ENCODE results near the gene ARRDC1.
"Not testable (repeated sequence)": the region's sequence is repeated elsewhere in the genome, so short reads cannot be mapped to it uniquely, and the experiment has no call there.

Gene ARRDC1

DNA sequence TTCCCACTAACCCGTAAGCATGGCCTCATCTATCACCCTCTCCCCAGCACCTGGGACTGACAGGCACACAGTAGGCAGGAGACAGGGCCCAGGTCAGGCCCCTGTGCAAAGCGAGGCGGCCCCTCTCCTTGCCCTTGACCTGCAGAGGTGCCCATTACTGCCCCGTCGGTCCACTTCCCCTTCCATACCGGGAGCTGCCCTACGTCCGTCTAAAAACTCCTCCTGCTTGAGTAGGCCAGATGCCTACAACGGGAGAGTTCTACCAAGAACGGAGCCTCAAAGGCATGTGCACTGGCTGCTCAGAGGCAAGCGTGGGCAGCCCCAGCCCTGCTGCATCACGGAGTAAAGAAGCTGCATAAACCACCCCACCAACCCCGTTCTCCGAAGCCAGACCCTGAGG, 22.1 kb upstream of the ARRDC1 start:
- in situ Hi-C loops (cut with MboI; ENCODE audit: low sequenced_read_pairs) = no loop called here

DNA sequence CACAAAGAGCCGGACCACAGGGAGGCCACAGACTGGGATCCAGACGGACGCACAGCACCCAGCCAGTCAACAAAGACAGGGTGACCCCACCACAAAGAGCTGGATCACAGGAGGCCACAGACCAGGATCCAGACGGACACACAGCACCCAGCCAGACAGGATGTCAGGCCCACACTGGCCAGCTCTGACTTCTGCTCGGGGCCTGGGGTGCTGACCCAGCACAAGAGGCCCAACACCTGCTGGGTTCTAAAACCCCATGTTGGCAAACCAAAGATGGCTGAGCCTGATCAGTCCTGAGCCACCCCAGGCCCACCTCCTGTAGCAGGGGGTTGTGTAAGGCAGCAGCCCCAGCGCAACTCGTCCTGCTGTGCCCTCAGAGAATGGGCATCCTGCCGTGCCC, 21.5 kb upstream of the ARRDC1 start:
- in situ Hi-C loops (cut with MboI; ENCODE audit: low sequenced_read_pairs) = no loop called here

DNA sequence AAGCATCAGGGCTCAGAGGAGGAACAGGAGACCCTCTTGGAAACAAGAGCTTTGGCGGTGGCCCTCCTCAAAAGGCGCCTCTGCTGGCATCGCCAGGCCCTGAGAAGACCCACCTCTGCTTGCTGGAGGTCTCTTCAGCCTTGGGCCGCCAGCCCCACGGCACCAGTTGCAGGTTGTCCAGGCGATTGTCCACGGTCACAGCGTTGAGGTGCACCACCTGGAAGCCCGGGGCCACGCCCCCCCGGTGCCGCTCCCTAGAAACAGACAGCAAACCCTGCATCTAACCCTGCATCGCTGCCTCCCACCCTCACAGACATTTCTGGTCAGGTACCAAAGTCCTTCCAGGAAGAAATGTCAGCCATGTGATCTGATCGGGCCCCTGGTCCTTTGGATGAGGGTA, 18.6 kb upstream of the ARRDC1 start:
- in situ Hi-C loops (cut with MboI; ENCODE audit: low sequenced_read_pairs) = no loop called here

DNA sequence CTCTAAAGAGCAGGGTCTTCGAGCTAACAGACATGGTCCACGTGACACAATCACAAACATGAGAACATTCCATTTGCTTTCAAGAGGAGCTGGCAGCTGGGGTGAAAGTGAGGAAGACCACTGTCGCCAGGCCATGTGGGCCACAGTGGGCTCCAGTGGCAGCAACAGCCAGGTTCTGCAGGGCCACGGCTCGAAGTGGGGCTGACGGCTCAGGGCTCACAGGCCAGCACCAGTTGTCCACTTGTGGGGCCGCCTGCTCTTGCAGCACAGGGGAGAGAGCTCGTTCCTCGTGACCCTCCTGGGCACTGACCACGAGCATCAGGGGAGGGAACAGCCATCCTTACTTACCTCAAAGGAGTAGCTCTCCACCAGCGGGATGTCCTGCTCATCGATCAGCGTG, 17.2 kb upstream of the ARRDC1 start:
- in situ Hi-C loops (cut with MboI; ENCODE audit: low sequenced_read_pairs) = no loop called here

DNA sequence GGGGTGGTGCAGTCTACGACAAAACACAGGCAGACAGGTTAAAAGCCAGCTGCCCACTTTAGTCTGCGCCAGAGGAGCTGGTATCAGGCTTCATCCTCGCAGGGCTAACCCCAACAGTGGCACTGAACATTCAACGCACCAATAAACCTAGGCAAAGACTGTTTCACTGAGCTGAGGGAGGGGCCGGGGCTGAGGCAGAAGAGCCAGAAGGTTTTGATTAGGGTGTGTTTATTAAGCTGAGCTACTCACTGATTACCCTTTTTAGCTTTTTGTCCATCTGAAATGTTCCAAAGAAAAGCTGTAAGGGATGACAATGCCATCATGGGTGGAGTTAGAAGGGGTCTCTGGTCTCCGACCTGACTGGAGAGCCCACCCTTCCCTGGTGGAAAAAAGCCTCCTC, 16.6 kb upstream of the ARRDC1 start:
- in situ Hi-C loops (cut with MboI; ENCODE audit: low sequenced_read_pairs) = no loop called here

DNA sequence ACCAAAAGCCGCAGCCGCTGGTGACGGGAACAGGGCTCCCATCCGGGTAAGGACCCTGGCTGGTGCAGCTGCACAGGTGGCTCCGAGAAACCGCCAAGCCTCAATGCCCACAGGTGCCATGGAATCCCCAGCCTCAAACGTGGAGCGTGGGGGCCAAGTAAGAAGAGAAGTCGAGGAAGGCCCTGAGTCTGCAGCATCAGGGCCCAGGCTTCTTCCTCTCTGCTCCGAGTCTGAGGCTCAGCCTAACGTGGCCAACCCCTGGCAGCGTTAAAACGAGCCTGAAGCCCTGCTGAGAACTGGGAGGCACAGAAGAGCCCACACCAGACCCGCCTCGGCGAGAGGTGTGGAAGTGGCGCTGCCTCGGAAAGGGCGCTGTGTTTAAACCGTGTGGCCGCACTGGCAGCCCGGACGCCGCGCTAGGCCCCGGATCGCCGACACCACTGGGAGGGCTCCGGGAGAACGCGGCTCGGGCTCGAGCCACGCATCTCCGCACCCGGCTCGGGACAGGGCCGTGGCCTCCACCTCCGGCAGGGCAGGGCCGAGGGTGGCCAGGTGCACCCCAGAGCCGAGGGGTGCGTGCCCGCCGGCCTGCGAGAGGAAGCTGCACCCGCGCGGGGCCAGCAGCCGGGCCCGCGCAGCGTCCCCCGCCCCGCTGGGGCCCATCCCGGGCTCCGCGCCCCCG, 15.9 kb upstream of the ARRDC1 start:
- in situ Hi-C loops (cut with MboI; ENCODE audit: low sequenced_read_pairs) = no loop called here

DNA sequence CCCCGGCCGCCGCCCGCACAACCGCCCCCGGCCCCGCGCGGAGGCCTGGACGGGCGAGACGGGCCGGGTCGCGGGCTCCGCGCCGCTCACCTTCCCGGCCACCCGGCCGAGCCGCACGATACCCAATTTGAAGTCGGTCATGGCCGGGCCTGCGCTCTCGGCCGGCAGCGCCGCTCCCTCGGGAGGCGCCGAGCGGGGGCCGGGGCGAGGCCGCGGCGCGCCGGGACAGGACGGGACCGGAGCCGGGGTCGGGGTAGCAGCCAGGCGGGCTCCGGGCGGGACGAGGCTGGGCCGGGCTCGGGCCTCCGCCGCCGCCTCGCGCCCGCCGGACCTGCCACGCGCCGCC, 15.4 kb upstream of the ARRDC1 start:
- in situ Hi-C loops (cut with MboI; ENCODE audit: low sequenced_read_pairs) = no loop called here

DNA sequence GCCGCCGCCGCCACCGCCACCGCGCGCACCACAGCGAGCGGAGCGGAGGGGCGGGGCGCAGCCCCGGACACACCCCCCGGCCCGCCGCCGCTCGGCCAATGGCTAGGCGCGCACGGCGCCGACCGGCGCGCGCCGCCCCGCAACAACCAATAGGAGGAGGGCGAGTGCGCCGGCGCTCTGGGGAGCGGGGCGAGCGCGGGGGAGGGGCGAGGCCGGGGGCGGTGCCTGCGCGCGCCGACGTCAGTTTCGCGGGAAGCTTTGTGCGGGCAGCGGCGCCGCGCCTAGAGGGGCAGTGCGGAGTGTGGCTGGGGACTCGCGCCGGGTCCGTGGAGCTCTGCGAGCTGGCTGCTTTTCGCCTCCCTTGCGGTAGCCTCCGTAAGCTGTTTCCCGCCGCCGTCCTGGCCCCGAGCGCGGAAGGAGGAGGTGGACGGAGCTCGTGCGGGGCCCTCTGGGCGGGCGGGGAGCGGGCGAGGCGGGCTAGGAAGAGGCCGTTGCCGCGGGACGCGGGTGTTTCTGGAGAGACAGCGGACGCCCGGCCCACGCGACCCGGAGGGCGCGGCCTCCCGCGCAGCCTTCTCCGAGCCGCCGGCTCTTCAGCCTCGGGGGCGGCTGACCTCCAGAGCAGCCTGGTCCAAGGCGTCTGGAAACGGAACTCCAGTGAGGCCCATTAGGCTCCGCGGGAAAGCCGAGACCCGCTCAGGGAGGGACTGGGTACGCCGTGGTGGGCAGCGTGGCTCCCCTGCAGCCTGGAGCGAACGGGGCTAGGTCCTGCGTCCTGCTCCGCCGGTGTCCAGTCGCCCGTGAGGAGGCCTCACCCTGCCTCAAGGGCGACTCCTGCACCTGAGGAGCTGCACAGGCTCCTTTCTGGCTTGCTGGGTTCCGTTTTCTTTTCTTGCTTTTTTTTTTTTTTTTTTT, 14.8 kb upstream of the ARRDC1 start, which contains the start of gene ZMYND19:
Gene ZMYND19, minus strand, starts transcription at position 44 of the 915 bp plus-strand sequence. CDS start 249 bp downstream, outside the sequence.
- in situ Hi-C loops (cut with MboI; ENCODE audit: low sequenced_read_pairs) = no loop called here

DNA sequence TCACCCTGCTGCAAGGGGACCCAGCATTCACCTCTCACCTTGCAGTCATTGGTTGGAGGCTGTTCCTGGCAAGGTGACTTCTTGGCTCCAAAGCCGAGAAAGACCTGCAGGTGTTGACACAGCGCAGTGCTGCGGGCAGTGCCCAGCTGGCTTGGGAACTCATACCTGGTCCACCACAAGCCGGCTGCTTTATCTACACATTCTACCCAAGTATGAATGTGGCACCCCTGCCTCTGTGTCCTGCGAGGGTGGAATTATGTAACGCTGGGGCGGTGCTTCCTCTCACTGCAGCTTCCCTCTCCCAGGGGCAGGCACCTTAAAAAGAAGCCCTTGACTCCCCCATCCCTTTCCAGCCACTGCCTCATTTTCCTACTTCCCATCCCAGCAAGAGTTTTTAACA, 12.7 kb upstream of the ARRDC1 start:
- in situ Hi-C loops (cut with MboI; ENCODE audit: low sequenced_read_pairs) = no loop called here

DNA sequence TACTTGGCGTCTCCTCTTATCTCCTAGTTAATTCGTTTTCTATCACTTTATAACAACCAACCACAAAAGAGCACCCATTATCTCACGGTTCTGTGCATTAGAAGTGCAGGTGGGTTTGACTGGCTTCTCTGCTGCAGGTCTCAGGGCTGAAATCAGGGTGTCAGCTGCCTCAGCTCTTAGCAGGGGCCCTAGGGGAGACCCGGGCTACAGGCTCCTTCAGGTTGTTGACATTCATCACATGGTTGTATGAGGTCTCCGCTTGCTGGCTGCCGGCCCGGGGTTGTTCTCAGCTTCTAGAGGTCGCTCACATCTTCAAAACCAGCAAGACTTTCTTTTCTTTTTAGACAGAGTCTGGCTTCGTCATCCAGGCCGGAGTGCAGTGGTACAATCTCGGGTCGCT, 12.3 kb upstream of the ARRDC1 start:
- in situ Hi-C loops (cut with MboI; ENCODE audit: low sequenced_read_pairs) = no loop called here

DNA sequence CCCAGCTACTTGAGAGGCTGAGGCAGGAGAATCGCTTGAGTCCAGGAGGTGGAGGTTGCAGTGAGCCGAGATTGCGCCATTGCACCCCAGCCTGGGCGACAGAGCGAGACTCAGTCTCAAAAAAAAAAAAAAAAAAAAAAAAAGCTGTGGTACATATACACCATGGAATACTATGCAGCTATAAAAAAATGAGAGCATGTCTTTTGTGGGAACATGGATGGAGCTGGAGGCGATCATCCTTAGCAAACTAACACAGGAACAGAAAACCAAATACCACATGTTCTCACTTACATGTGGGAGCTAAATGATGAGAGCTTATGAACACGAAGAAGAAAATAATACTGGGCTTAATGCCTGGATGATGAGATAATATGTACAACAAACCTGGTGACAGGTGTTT, 8.9 kb upstream of the ARRDC1 start:
- in situ Hi-C loops (cut with MboI; ENCODE audit: low sequenced_read_pairs) = not testable (repeated sequence)

DNA sequence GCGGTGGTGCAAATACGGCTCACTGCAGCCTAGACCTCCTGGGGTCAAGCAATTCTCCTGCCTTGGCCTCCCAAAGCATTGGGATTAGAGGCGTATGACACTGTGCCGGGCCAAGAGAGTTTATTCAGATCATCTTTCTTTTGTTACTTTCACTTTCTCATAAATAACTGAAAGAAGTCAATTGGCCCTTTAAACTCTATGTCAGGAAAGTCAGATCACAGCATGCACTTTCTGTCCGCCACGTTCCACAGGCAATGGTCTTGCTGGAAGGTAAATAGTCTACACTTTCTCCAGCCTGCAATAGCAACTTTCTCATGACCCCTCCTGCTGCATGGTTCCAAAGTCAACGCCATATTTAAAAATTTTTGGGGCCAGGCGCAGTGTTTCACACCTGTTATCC, 6.5 kb upstream of the ARRDC1 start:
- in situ Hi-C loops (cut with MboI; ENCODE audit: low sequenced_read_pairs) = no loop called here

DNA sequence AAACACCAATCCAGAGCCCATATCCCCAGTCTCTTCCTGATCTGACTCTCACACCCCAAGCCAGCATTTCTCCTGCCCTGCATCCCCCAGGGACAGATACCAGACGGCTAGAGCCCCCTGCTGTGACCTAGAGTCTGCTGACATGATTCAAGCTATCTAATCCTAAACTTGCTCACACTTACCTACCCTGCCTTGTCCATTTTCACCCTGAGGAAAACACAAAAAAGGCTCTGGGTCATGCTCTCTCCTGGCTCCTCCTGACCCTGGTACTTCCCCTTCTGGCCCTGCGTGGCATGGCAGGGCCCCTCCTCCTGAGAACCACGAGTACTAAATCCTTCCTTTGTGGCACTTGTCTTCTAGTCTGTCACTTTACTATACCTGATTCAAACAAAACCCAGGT, 2.8 kb upstream of the ARRDC1 start:
- in situ Hi-C loops (cut with MboI; ENCODE audit: low sequenced_read_pairs) = no loop called here

DNA sequence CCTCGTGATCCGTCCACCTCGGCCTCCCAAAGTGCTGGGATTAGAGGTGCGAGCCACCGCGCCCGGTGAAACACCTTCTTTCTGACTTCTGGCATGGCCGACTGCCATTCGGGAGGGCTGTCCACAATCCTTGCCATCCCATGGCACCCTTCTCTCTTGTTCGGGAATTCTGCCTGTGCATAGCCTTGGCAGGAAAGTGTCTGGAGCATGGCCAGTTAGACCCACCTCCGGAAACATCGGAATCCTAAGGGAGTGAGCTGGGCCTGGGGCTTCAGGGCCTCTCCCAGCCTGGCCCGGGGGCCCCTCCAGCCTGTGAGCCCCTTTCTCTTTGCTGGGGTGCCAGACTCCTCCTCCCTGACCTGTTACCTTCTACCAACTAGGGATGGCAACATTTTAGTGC, 1.6 kb upstream of the ARRDC1 start:
- in situ Hi-C loops (cut with MboI; ENCODE audit: low sequenced_read_pairs) = no loop called here

DNA sequence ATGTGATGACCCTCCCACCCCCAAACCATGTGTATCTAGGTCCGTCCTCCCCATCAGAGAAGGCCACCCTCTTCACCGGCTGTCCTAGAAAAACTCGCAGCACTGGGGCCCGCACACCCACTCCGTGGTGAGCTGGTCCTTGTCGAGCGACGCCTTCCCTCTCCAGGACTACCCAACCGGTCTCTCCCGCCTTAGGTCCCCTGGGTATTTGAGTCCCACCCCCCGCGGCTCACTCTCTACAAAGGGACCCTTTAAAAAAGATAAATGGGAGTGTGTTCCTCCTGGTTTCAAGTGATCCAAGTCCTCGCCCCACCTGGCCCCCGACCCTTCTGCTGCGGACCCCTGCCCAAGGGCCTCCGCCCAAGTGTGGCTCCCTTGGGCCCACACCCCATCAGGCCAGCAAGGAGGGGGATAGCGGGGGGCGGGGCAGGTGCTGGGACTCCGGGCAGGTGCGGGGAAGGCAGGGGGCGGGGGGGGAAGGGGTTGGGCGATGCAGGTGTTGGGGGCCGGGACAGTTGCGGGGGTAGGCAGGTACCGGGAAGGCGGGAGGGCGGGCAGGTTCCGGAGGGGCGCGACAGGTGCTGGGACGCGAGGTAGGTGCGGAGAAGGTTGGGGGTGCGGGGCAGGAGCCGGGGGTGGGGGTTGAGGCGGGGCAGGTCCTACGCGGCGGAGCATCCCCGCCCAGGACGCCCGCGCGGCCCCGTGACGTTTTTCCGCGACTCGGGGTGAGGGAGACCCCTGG, 970 bp upstream of the ARRDC1 start:
- in situ Hi-C loops (cut with MboI; ENCODE audit: low sequenced_read_pairs) = no loop called here

DNA sequence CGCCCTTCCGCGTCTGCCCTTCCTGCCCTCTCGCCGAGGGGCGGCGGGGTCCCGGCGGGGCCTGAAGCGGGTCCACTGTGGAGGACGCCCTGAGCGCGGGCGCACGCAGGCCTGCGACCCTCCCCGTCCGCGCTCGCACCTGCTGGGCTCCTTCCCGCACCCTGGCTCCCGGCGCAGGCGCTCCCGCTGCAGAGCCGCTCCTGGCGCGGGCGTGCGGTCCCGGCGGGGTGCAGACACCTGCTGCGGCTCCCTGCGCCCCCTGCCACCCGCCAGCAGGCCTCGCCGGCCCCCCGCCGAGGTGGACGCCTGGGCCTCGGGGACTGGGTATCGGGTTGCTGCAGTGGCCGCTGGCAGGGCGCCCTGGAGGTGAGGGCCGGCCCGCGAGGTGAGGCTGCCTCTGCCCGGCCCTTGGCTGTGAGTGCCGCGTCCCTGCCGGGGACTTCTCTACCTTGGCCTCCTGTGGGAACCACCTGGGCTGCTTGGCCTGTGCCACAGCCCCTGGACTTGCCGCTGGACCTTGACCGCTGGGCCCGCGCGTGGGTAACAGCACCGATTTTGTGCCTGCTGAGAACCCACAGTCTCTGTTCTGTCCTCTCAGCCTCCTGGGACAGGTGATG, 627 bp downstream of the ARRDC1 start:
- in situ Hi-C loops (cut with MboI; ENCODE audit: low sequenced_read_pairs) = no loop called here

DNA sequence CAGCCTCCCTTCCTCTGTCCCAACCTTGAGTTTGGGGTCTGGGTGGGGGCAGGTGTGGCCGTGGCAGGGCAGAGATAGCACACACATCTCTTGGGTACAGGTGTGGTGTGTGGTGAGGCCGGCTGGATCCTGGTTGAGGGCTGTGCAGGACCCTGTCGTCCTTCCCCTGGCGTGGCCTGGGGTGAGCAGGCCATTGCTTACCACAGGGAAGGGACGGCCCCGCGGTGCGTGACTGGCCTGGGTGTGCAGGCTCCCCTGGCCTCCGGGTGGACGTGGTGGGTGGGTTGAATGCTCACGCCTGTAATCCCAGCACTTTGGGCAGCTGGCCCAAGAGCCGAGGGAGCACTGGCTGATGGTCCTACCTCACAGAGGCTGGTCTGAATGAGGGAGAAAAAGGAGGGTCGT, 1.2 kb downstream of the ARRDC1 start:
- in situ Hi-C loops (cut with MboI; ENCODE audit: low sequenced_read_pairs) = no loop called here

DNA sequence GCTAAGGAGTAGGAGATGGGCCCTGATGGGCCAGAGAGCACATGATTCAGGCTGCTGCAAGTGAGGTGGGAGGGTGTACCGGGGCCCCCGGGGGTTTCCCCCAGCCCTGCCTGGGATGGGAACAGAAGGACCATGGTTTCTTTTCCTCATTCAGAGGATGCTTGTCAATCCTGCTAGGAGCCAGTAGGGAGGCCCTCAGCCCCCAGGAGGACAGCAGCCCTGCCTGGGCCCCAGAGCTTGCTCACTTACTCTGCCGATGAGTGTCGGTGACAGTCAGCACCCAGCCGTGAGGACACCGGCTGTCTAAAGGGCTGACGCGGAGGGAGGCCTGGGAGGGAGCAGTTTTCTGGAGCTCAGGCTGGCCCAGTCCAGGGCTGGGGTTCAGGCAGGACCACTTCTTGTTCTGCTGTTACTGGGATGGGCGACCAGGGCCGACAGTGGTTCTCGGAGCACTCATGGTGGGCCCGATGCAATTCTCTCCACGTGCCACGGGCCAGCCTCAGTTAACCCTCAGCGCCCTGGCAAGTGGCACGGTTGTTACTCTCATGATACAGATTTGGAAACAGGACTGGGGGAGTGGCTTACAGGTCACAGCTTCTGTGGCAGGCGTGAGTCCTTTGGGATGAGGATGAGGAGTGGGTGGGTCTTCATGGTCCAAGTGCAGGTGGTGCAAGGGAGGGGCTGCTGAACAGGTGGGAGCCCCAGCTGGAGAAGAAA, 1.8 kb downstream of the ARRDC1 start:
- in situ Hi-C loops (cut with MboI; ENCODE audit: low sequenced_read_pairs) = no loop called here

DNA sequence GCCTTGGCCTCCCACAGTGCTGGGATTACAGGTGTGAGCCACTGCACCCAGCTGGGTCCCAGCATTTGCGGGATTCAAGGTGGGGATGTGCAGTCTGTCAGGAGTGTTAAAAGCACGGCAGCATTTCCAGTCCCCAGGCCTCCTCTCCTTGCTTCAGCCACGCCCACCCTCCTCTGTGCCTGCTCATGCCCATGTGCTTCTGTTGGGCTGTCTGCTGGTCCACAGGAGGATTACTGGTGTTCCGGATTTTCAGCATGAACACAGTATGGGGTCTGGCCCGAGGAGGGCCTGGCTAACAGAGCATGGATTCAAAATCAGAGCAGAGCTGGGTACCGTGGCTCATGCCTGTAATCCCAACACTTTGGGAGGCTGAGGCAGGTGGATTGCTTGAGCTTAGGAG, 5.5 kb downstream of the ARRDC1 start:
- in situ Hi-C loops (cut with MboI; ENCODE audit: low sequenced_read_pairs) = no loop called here

Data from hTERT RPE-1 (cell line).